Breast epithelium (tissue), 3 donors: ENCODE data around the gene TBC1D10A.

Experiments used
- POLR2A ChIP-seq: fragments of 450-650 bp; IDR thresholded peaks from one replicate; pipeline ENCODE4 v1.6.1; 2016; ENCODE audit warnings: antibody characterized with exemption, mild to moderate bottlenecking, moderate library complexity
- TF ChIP-seq, protein P1 (sequence below), 3 donors: fragments of 450-650 bp; IDR thresholded peaks; one replicate each; pipeline ENCODE4 v1.5.1; 2016 to 2017; ENCODE audit warnings: antibody characterized with exemption in 3 of 3, mild to moderate bottlenecking in 3 of 3, moderate library complexity in 3 of 3

DNA sequence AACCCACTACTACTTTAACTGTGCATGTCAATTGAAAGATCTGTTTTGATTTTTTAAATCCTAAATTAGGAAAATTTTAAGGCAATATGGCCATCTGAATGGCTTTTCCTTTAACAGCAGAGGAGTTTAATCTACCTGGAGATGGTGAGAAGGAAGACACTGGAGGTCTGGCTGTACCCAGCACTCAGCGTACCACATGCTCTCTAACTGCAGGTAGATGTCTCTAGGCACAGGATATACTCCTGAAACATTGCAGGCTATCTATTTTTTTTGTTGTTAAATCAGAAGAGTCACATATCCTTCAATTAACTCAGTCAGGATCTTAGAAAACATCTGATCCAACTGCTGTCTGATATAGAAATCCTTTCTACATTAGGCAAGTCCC, 20.1 kb downstream of the TBC1D10A start:
- TF ChIP-seq, protein P1, sequence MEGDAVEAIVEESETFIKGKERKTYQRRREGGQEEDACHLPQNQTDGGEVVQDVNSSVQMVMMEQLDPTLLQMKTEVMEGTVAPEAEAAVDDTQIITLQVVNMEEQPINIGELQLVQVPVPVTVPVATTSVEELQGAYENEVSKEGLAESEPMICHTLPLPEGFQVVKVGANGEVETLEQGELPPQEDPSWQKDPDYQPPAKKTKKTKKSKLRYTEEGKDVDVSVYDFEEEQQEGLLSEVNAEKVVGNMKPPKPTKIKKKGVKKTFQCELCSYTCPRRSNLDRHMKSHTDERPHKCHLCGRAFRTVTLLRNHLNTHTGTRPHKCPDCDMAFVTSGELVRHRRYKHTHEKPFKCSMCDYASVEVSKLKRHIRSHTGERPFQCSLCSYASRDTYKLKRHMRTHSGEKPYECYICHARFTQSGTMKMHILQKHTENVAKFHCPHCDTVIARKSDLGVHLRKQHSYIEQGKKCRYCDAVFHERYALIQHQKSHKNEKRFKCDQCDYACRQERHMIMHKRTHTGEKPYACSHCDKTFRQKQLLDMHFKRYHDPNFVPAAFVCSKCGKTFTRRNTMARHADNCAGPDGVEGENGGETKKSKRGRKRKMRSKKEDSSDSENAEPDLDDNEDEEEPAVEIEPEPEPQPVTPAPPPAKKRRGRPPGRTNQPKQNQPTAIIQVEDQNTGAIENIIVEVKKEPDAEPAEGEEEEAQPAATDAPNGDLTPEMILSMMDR (IDR thresholded peaks at IDR 0.05): no peak
- no peak for TF ChIP-seq POLR2A
